Hepatic stellate cell (primary cell): ENCODE data around the gene ZNF20.
"Not testable (repeated sequence)": the region's sequence is repeated elsewhere in the genome, so short reads cannot be mapped to it uniquely, and the experiment has no call there.

ENCODE experiments used
- DNase-seq: peaks from one replicate; pipeline ENCODE4 v3.0.0; 2011; ENCODE audit warnings: low spot score

Gene ZNF20

GRCh38 chr19:12112701-12113100 lies 27.4 kb downstream of the ZNF20 start:
- DNase-seq = no peak

GRCh38 chr19:12111943-12112637 lies 28.1 kb downstream of the ZNF20 start:
- DNase-seq = no peak

- no peak for DNase-seq
Observed at GRCh38 chr19:12111176-12111575, 29.0 kb downstream of the ZNF20 start.

- not testable (repeated sequence) for DNase-seq
Observed at GRCh38 chr19:12103909-12104308, 36.2 kb downstream of the ZNF20 start.

DNA sequence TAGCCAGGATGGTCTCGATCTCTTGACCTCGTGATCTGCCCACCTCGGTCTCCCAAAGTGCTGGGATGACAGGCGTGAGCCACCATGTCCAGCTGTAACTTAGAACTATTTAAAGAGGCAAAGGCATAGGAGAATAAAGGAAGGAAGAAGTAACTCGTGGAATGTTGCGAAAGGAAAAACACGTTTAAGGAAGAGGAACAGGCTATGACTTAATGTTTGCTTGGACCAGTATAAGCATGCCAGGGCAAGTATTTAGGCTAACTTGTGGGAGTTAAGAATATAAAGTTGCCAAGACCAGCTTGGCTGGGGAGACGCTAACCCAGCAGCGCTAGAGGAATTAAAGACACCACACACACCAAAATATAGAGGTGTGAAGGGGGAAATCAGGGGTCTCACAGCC lies 42.1 kb downstream of the ZNF20 start:
- no peak for DNase-seq

GRCh38 chr19:12095111-12095790 lies 44.9 kb downstream of the ZNF20 start:
- no peak for DNase-seq

- no peak for DNase-seq
Observed at GRCh38 chr19:12093777-12094176, 46.4 kb downstream of the ZNF20 start.

DNA sequence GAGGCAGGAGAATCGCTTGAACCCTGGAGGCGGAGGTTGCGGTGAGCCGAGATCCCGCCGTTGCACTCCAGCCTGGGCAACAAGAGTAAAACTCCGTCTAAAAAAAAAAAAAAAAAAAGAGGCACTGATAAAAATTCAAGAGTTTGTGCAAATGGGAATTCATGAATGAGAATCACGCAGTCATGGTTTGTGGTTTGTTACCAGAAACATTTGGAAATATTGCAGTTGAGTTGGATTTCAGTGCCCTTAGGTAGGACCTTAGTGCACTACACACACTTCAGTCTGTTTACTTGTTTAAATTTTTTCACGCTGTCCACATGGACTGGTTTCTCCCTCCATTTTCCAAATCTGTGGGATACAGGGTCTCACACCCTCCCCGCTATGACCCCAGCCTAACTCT lies 47.2 kb downstream of the ZNF20 start:
- no peak for DNase-seq

GRCh38 chr19:12092065-12092867 lies 47.9 kb downstream of the ZNF20 start:
- DNase-seq = peak; percentile 96

GRCh38 chr19:12090807-12091206 lies 49.3 kb downstream of the ZNF20 start:
- peak; percentile 67 for DNase-seq

GRCh38 chr19:12085074-12085818 lies 54.9 kb downstream of the ZNF20 start:
- no peak for DNase-seq

DNA sequence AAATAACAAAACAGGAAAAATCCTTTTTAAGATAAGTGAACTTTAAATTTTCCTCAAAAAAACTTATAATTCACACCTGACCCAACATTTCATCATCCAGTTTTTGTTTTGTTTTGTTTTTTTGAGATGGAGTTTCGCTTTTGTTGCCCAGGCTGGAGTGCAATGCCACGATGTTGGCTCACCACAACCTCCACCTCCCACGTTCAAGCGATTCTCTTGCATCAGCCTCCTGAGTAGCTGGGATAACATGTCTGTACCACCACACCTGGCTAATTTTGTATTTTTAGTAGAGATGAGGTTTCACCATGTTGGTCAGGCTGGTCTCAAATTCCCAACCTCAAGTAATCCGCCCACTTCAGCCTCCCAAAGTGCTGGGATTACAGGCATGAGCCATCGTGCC lies 56.8 kb downstream of the ZNF20 start:
- DNase-seq = not testable (repeated sequence)
